ENCODE measurements around the gene BARHL2. TPM values are rescaled to one million over a fixed set of nuclear protein-coding genes. Genes with fewer than 3 reads are reported as not detected.

The BARHL2 gene
- total RNA-seq, 1 experiment from 2014 or later = not detected

DNA sequence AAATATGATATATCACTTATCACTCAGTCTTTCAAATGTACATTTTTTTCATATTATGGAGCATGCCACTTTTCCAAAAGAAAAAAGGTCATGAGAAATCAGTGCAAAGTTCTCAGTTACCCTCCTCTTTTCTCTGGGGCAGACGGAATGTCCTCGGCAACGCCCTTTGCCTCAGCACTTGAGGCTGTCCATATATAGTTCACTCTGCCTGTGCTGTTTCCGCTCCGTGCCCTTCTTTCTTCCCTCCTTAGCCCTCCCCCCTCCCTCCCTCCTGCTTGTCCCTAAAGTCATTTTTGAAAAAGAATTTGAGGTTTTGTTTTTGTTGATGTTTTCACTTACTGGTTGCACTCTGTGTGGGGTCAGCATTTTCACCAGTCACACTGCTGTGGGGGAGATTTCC, 5.4 kb downstream of the BARHL2 start:
- H3K9me3 ChIP-seq (replicated peaks) = no peaks in the 10 kb centered on the region
- H3K36me3 ChIP-seq = no peaks in the 10 kb centered on the region
- H3K27me3 ChIP-seq (replicated peaks) = peaks cover 94% of the 10 kb centered on the region
- no peak overlapping the region for H3K27ac ChIP-seq
- H3K4me3 ChIP-seq = no peak overlapping the region
- no peaks in the 10 kb centered on the region for H3K4me1 ChIP-seq (replicated peaks)
- DNase-seq (ENCODE audit: low read depth in 1 of 2, low spot score in 2 of 2) = no peak

DNA sequence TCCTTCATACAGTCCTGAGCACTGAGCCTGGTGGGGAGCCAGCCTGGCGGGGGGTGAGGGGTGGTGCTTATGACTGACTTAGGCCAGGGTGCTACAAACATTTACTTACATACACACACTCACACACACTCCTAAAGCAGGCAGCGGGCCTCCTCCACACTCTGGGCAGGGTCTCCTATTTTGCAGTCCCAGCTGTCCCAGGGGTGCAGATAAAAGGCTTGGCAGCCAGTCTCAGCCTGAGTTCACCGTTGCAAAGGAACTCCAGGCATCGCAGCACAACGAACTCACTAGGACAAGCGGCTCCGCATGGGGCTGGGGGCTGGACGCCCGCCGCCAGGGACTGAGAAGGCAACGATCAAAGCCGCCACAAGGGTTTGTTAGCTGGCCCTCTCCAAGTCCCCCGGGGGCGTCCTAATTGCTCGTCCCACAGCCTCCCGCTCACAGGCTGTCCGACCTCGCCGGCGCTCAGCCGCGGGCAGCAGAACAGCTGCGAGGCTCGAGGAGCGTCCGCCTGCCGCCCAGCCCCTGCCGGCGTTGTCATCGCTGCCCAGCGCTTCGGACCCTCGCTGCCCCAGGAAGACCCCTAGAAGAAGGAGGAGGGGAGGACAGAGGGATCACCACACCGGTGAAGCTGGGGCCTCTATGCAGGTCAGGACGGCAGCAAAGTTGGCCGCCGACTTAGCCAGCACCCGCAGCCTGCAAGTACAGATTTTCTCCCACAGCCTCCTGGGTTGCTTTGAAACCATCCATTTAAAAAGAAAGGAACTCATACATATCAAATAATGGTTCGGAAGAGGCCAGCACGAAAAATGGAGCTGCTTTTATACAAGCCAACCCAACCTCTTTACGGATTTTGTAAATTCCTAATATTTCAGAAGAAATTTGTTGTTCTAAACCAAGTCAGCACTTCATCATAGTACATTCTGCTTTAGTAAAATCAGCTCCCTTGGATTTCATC, 6.2 kb downstream of the BARHL2 start:
- Histone ChIP-seq H3K27me3 (replicated peaks) (peaks cover 94% of the 10 kb centered on the region), H3K9me3 (replicated peaks) (no peaks in the 10 kb centered on the region), H3K4me3 (no peak overlapping the region), H3K4me1 (replicated peaks) (no peaks in the 10 kb centered on the region), H3K36me3 (no peaks in the 10 kb centered on the region), H3K27ac (no peak overlapping the region)
- DNase-seq (ENCODE audit: low read depth in 1 of 2, low spot score in 2 of 2) = no peak

DNA sequence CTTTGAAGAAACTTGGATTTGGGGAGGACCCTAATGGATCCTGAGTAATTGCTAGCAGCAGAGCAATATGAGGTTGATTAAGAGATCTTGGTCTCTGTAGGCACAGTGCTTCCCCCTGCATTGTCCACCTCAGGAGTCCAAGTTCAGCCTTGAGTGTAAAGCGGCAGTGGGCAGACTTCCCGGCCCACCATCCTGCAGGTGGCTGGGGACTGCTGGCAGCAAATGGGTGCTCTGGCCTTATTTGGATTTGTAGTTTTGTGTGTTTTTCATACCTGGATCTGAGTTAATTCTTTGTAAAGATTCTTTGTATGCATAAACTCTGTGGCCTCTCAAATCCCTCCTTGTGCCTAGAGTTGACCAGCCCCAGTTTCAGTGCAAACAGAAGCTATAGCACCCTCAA, 7.6 kb downstream of the BARHL2 start:
- peaks cover 94% of the 10 kb centered on the region for H3K27me3 ChIP-seq (replicated peaks)

DNA sequence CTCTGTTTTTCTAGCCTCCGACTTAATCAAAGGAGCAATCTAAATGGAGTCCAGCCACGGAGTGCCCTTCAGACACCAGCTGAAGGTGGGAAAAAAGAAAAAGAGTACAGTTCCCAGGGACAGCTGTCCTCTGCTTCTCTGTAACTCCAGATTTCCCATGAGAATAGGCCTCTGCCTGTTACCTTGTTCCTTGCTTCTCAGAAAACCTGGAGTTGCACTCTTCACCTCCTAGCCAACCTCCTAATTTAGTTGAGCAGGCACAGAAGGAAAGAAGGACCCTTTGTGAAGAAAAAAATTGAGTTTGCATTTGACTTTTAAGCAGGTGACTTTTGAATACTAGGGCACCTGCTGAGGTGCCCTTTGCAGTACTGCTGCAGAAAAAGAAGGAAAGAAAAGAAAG, 8.3 kb downstream of the BARHL2 start:
- DNase-seq (ENCODE audit: low read depth in 1 of 2, low spot score in 2 of 2) = no peak
- Histone ChIP-seq H3K4me1 (replicated peaks) (no peaks in the 10 kb centered on the region), H3K36me3 (no peaks in the 10 kb centered on the region), H3K9me3 (replicated peaks) (no peaks in the 10 kb centered on the region), H3K27ac (no peak overlapping the region), H3K4me3 (no peak overlapping the region), H3K27me3 (replicated peaks) (peaks cover 87% of the 10 kb centered on the region)

More for the DNA sequence above, 7.6 kb downstream of the BARHL2 start:
- no peaks in the 10 kb centered on the region for H3K9me3 ChIP-seq (replicated peaks)
- H3K4me1 ChIP-seq (replicated peaks) = no peaks in the 10 kb centered on the region
- no peak overlapping the region for H3K27ac ChIP-seq
- no peak for DNase-seq (ENCODE audit: low read depth in 1 of 2, low spot score in 2 of 2)
- no peaks in the 10 kb centered on the region for H3K36me3 ChIP-seq
- no peak overlapping the region for H3K4me3 ChIP-seq

DNA sequence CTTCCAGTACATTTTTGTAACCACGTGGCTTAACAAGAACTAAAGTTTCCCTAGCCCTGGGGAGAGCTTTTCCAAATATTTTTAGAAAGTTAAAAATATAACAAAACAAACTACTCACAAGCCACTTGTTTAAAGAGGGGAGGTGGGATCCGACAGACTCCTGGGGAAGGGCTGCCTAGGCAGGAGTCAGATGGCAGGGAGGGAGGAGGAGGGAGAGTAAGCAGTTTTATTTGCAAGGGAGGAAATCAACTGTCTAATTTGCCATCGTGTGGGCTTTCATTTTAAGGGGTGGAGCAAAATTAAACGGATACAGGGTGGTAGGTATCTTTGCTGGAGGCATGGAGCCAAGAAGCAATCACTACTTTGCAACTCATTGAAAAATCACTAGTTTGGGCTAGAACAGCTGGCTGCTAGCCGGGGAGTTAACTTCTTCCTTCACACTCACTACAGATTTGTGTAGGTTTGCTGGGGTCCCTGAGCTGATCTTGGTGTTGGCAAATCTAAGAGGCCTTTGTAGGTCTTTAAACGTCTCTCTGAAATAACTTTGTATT, 8.8 kb downstream of the BARHL2 start:
- H3K27me3 ChIP-seq (replicated peaks) = peaks cover 82% of the 10 kb centered on the region

DNA sequence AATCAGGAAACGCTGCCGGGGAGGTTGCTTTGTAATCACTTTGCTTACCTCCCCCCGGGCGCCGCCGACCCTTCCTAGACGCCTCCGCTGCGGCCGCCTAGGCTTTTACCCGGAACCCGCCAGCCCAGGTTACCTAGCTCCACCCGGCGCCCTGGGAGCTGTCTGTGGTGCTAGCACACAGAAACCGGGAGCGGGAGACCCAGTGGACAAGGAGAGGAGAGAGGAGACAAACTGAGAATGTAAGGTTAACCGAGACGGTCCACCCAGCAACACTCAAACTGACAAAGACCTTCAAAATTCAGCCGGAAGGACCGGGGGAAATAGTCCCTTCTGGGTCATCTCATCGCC, 9.8 kb downstream of the BARHL2 start:
- no peaks in the 10 kb centered on the region for H3K36me3 ChIP-seq
- no peak overlapping the region for H3K4me3 ChIP-seq
- peaks cover 73% of the 10 kb centered on the region for H3K27me3 ChIP-seq (replicated peaks)
- no peaks in the 10 kb centered on the region for H3K4me1 ChIP-seq (replicated peaks)
- H3K27ac ChIP-seq = no peak overlapping the region
- DNase-seq (ENCODE audit: low read depth in 1 of 2, low spot score in 2 of 2) = no peak
- H3K9me3 ChIP-seq (replicated peaks) = no peaks in the 10 kb centered on the region

More for the DNA sequence above, 8.8 kb downstream of the BARHL2 start:
- no peaks in the 10 kb centered on the region for H3K9me3 ChIP-seq (replicated peaks)
- no peak overlapping the region for H3K4me3 ChIP-seq
- no peaks in the 10 kb centered on the region for H3K36me3 ChIP-seq
- DNase-seq (ENCODE audit: low read depth in 1 of 2, low spot score in 2 of 2) = no peak
- no peaks in the 10 kb centered on the region for H3K4me1 ChIP-seq (replicated peaks)
- H3K27ac ChIP-seq = no peak overlapping the region

DNA sequence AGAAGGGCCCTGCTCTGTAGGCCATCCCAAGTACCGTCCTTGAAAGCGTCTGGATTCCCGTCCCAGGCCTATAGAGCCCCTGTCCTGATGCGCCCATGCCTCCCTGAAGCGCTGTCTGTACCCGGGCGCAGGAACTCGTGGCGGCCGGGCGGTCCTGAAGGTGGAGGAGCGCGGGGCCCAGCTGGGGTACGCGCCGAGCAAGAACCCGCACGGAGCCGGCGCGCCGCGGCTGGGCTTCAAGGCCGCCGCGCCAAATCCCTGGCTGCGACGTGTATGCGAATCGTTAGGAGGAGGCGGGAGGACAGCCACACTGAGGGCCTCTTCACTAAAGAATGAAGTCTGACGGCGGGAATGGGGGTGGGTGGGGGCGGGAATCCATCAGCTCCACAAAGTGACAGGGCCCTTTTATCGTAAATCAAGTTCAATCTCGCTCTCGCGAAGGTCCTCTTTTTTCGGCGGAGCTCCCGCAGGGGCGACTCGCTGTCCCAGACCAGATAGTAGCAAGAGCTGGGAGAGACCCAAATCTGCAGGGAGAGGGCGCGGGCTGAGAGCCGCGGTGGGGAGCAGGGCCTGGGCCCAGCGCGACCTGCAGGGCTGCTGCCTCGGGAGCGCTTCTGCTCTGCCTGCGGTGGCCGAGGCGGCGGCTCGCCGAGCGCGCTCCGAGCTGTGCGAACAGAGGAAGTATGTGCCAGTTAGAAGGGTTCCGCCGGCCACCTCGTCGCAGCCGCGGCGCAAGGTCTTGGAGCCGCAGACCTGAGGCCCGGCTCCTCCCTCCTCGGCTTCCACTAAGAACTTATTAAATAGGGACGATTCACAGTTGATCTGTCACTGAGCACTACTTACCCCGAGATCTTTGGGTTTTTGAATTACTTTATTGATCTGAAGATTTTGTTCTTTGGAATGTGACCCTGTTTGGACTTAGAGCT, 10.4 kb downstream of the BARHL2 start:
- Histone ChIP-seq H3K9me3 (replicated peaks) (no peaks in the 10 kb centered on the region), H3K27me3 (replicated peaks) (peaks cover 68% of the 10 kb centered on the region), H3K4me1 (replicated peaks) (no peaks in the 10 kb centered on the region), H3K27ac (no peak overlapping the region), H3K36me3 (no peaks in the 10 kb centered on the region), H3K4me3 (no peak overlapping the region)
- DNase-seq (ENCODE audit: low read depth in 1 of 2, low spot score in 2 of 2) = no peak

DNA sequence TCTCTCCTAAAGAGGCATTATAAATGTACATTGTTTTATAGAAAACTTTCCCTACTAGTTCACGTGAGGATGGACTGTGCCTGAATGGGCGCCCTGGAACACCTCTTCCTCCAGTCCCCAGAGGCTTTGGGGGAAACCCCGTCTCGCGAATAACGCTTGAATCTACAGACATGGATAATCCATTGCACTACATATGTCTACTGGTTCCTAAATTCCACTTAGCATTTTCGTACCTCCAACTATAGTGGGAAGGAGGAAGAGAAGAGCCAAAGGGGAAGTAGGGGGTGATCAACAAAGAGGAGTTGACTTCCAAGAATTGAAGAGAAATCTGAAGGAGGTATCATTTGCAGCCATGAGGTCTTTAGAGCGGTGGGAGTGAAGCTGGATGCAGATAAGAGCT, 11.1 kb downstream of the BARHL2 start:
- Histone ChIP-seq H3K27me3 (replicated peaks) (peaks cover 61% of the 10 kb centered on the region), H3K4me1 (replicated peaks) (no peaks in the 10 kb centered on the region), H3K27ac (no peak overlapping the region), H3K9me3 (replicated peaks) (no peaks in the 10 kb centered on the region), H3K36me3 (no peaks in the 10 kb centered on the region), H3K4me3 (no peak overlapping the region)
- DNase-seq (ENCODE audit: low read depth in 1 of 2, low spot score in 2 of 2) = no peak

DNA sequence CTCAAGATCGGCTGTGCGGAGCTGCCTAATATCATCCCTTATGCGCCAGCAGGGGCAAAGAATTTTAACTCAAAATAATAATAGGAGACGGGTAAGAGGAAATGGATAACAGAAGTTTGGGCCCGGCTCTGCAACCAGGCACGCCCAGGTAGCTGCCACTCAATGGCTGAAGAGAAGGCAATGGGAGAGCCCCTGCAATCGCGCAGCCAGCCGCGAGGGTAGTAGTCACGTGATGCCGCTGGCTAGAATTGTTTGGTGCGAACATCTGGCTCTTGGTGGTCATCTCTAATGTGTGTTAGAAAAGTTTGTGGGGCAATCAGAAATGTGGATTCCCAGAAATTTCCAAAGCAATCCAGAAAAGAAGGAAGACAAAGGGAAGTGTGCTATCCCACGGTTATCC, 12.3 kb downstream of the BARHL2 start:
- Histone ChIP-seq H3K36me3 (no peaks in the 10 kb centered on the region), H3K4me1 (replicated peaks) (no peaks in the 10 kb centered on the region), H3K27ac (no peak overlapping the region), H3K4me3 (no peak overlapping the region), H3K27me3 (replicated peaks) (peaks cover 49% of the 10 kb centered on the region), H3K9me3 (replicated peaks) (no peaks in the 10 kb centered on the region)
- no peak for DNase-seq (ENCODE audit: low read depth in 1 of 2, low spot score in 2 of 2)

DNA sequence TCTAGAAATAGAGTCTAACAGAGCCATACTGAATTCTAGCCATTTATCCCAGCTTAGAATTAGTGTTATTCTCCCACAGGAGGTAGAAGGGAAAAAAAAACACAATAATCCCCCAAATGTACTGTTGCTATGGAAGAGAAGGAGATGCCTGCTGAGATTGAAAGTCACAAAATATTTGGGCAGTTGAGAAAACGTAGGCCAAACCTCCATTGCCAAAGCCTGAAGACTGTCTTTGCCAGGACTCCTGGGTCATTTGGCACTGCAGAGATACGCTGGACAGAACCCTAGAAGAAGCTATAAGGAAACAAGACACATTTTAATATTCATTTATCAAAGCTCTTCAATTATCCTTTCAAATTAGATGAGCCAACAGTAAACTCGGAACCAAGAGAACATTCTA, 22.3 kb downstream of the BARHL2 start:
- no peak for DNase-seq (ENCODE audit: low read depth in 1 of 2, low spot score in 2 of 2)
- H3K36me3 ChIP-seq = no peaks in the 10 kb centered on the region
- H3K9me3 ChIP-seq (replicated peaks) = no peaks in the 10 kb centered on the region
- H3K27me3 ChIP-seq (replicated peaks) = peaks cover 3% of the 10 kb centered on the region; the same call in 1 of the 2 replicates
- no peaks in the 10 kb centered on the region for H3K4me1 ChIP-seq (replicated peaks)
- no peak overlapping the region for H3K27ac ChIP-seq
- H3K4me3 ChIP-seq = no peak overlapping the region

DNA sequence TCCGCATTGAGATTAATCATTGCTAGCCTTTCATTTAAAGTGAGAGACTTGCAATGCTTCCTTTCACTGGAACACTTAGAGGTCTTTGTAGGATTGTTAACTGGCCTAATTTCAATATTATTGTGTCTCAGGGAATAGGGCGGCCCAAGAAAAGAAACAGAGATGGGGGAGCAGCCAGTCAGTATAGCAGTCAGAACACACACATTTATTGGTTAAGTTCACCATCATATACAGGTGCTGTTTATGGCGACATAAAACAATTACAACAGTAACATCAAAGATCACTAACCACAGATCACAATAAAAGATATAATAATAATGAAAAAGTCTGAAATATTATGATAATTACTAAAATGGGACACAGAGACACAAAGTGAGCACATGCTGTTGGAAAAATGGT, 29.4 kb downstream of the BARHL2 start:
- DNase-seq (ENCODE audit: low read depth in 1 of 2, low spot score in 2 of 2) = no peak
- no peak overlapping the region for H3K4me3 ChIP-seq
- H3K36me3 ChIP-seq = no peaks in the 10 kb centered on the region
- no peak overlapping the region for H3K27ac ChIP-seq
- H3K9me3 ChIP-seq (replicated peaks) = no peaks in the 10 kb centered on the region
- no peaks in the 10 kb centered on the region for H3K4me1 ChIP-seq (replicated peaks)
- H3K27me3 ChIP-seq (replicated peaks) = no peaks in the 10 kb centered on the region

DNA sequence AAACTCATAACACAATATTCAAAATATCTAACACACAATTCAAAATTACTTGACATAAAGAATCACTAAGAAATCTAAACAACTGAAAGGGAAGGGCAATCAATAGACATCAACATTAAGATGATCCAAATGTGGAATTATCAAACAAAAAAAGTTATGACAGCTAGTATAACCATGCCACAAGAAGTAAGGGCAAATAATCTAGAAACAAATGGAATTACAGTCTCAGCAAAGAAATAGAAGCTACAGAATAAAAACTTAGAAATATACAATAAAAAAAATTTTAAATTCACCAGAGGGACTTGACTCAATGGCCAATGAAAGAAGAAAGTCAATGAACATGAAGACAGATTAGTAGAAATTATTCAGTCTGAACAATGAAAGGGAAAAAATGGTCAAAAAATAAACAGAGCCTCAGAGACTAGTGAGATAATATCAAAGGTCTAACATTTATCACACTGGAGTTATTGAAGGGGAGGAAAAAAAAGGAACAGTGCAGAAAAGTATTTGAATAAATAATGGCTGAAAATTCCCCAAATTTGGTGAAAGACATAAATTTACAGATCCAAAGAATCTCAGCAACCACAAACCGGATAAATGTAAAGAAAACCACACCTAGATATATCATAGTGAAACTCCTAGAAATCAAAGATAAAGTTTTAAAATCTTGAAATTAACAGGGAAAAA, 41.8 kb downstream of the BARHL2 start:
- Histone ChIP-seq H3K4me3 (no peak overlapping the region), H3K36me3 (no peaks in the 10 kb centered on the region), H3K4me1 (replicated peaks) (no peaks in the 10 kb centered on the region), H3K27me3 (replicated peaks) (no peaks in the 10 kb centered on the region), H3K27ac (no peak overlapping the region), H3K9me3 (replicated peaks) (no peaks in the 10 kb centered on the region)
- no peak for DNase-seq (ENCODE audit: low read depth in 1 of 2, low spot score in 2 of 2)

DNA sequence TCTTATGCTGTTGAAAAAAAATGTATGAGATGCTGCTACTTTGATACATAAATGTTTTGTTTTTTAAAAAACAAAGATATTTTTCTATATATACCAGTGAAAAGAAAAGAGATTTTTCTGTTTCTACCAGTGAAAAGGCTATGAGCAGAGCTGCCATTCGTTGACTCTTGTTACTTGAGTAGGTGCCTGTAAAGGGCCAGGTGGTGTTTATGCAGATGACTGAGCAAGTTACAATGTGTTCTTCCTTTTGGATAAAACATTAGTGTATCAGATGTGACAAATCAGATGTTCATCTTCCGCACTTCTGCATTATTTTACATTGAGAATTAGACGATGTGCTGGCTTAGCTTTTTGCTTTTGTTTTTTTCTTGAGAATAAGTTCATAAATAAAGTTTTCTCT, 45.4 kb downstream of the BARHL2 start:
- Histone ChIP-seq H3K36me3 (no peaks in the 10 kb centered on the region), H3K9me3 (replicated peaks) (no peaks in the 10 kb centered on the region), H3K4me3 (no peak overlapping the region), H3K4me1 (replicated peaks) (no peaks in the 10 kb centered on the region), H3K27me3 (replicated peaks) (no peaks in the 10 kb centered on the region), H3K27ac (no peak overlapping the region)
- no peak for DNase-seq (ENCODE audit: low read depth in 1 of 2, low spot score in 2 of 2)

All from SJSA1 (cell line).